Right cardiac atrium (tissue), 5 donors: ENCODE results near the gene SIK1. TPM values are rescaled to one million over a fixed set of nuclear protein-coding genes. Genes with fewer than 3 reads are reported as not detected.
"Not testable (repeated sequence)": the region's sequence is repeated elsewhere in the genome, so short reads cannot be mapped to it uniquely, and the experiment has no call there.

Source experiments
- ATAC-seq, 2 donors: fragments of 200-7000 bp; cut with Tn5 transposase; one replicate each; pipeline versions ENCODE4 v1.8.0 to v1.9.1; 2020; ENCODE audit warnings: moderate library complexity in 2 of 2, mild to moderate bottlenecking in 1 of 2
- DNase-seq, 3 donors: peaks; one replicate each; pipeline ENCODE4 v3.0.0-alpha.2; 2020
- H3K27ac ChIP-seq: one replicate; pipeline ENCODE4 v1.5.1; 2013; ENCODE audit warnings: mild to moderate bottlenecking, low read length, control low read depth, moderate library complexity
- H3K27me3 ChIP-seq: one replicate; pipeline ENCODE4 v1.6.1; 2013; ENCODE audit not compliant: control insufficient read depth, insufficient read depth
- H3K4me1 ChIP-seq: one replicate; pipeline ENCODE4 v1.6.1; 2013; ENCODE audit warnings: low read length; ENCODE audit not compliant: control insufficient read depth, insufficient read depth
- H3K4me3 ChIP-seq: one replicate; pipeline ENCODE4 v1.5.1; 2013; ENCODE audit warnings: low read length, control low read depth
- H3K9me3 ChIP-seq: one replicate; pipeline ENCODE4 v1.6.1; 2013; ENCODE audit warnings: low read length; ENCODE audit not compliant: control insufficient read depth
- WGBS: extraction: QIAGEN DNeasy Blood & Tissue Kit; methylation state at CpG from one replicate; pipeline ENCODE4 v1.1.7; 2013; 5-methylcytosine and 5-hydroxymethylcytosine counted together
- intact Hi-C, 4 donors: fragments of 100-400 bp; cut with DNase I; formaldehyde crosslinking; loops; one replicate each; pipeline versions ENCODE4 v1.11.0 to v1.14.0; 2022 to 2023
- long read RNA-seq, 4 donors: library from polyadenylated mRNA; unstranded; transcript quantifications; one replicate each; pipeline ENCODE4 v2.0.0, GENCODE V29; 2020 to 2021
- polyA plus RNA-seq: library from polyadenylated mRNA; stranded (reverse); fragments of 200-250 nt; gene quantifications from one replicate; pipeline ENCODE4 v1.2.3, GENCODE V29; 2013
- total RNA-seq, 4 donors: library from RNA; stranded (reverse); fragmentation: NEBNext Ultra II Directional; extraction: Animal tissue kit (Norgen Biotek cat#: 25700); gene quantifications; one replicate each; pipeline ENCODE4 v1.2.1, GENCODE V29; 2021
- donor health status: healthy with polysubstance abuse.
- donor health status: DM: no; HTN: yes; CAD: no.
- donor health status: DM: no; HTN: no; CAD: no.
- donor health status: DM: no; HTN: yes; CAD: no; lungs with severe emphysema.
- donor health status: DM: yes; HTN: yes; CAD: no.

SIK1 gene
- 10 to 100 TPM; 13.0 to 63.9 (median 19.4) TPM for total RNA-seq
- polyA plus RNA-seq = 7.7 TPM
- long read RNA-seq, donor 1, full-length matches to known transcripts = 2 of 6 reads
- long read RNA-seq, donor 1, partial matches to known transcripts = 1 of 6 reads
- long read RNA-seq, donor 1, other reads (novel, unspliced or antisense) = 3 of 6 reads
- long read RNA-seq, donor 2, partial matches to known transcripts = 1 of 1 reads
- long read RNA-seq, donor 2, other reads (novel, unspliced or antisense) = 0 of 1 reads
- long read RNA-seq, donor 3, full-length matches to known transcripts = 4 of 27 reads
- long read RNA-seq, donor 3, partial matches to known transcripts = 5 of 27 reads
- long read RNA-seq, donor 3, other reads (novel, unspliced or antisense) = 18 of 27 reads
- long read RNA-seq, donor 4, full-length matches to known transcripts = 2 of 9 reads
- long read RNA-seq, donor 4, partial matches to known transcripts = 7 of 9 reads
- long read RNA-seq, donor 4, other reads (novel, unspliced or antisense) = 0 of 9 reads

- H3K4me3 ChIP-seq = peak within 1 kb of the TSS; percentile 40
- H3K27ac ChIP-seq, DNase-seq, H3K9me3 ChIP-seq, H3K27me3 ChIP-seq, intact Hi-C loops, H3K4me1 ChIP-seq: not testable (repeated sequence)
- WGBS = 1% methylated on average over 14 of the region's 120 CpGs
- ATAC-seq = peak in 1 of 2 donors; percentile 32
These were observed at the start of gene SIK1 for GRCh38 chr21:43426404-43427241. Gene SIK1 (minus strand): TSS chr21:43427131. CDS start chr21:43426178, 953 bp downstream.

GRCh38 chr21:43471597-43472242 lies 44.8 kb upstream of the SIK1 start:
- H3K4me1 ChIP-seq, H3K4me3 ChIP-seq, intact Hi-C loops, H3K27ac ChIP-seq, DNase-seq, H3K9me3 ChIP-seq, H3K27me3 ChIP-seq: not testable (repeated sequence)
- peak; percentile 22 to 58 for ATAC-seq
- WGBS = no CpG with 5 or more reads among the region's 16 CpGs

- DNase-seq, intact Hi-C loops, H3K27ac ChIP-seq, H3K9me3 ChIP-seq, H3K4me1 ChIP-seq, H3K27me3 ChIP-seq, ATAC-seq, H3K4me3 ChIP-seq: not testable (repeated sequence)
- WGBS = no CpG with 5 or more reads among the region's 31 CpGs
These were observed 43.0 kb upstream of the SIK1 start for GRCh38 chr21:43469719-43470458.

DNA sequence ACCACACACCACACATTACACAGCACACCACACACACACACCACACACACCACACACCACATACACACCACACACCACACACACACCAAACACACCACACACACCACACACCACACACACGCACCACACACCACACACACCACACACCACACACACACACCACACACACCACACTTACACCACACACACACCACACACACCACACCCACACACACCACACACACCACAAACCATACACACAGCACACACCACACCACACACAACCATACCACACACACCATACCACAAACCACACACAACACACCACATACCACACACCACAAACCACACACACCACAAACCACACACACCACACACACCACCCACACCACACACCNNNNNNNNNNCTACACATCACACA lies 40.9 kb upstream of the SIK1 start:
- intact Hi-C loops = no loop called here
- H3K9me3 ChIP-seq = no peaks in the 10 kb centered on the region
- no peaks in the 10 kb centered on the region for H3K4me1 ChIP-seq
- no peak overlapping the region for H3K27ac ChIP-seq
- no peak overlapping the region for H3K4me3 ChIP-seq
- H3K27me3 ChIP-seq = no peaks in the 10 kb centered on the region
- WGBS = 87% methylated on average over 1 of the region's 1 CpG
- ATAC-seq (no peak), DNase-seq (peak in 2 of 3 donors; percentile 1 to 17)

GRCh38 chr21:43465159-43465558 lies 38.2 kb upstream of the SIK1 start:
- no CpG with 5 or more reads among the region's 5 CpGs for WGBS
- not testable (repeated sequence) for ATAC-seq

DNA sequence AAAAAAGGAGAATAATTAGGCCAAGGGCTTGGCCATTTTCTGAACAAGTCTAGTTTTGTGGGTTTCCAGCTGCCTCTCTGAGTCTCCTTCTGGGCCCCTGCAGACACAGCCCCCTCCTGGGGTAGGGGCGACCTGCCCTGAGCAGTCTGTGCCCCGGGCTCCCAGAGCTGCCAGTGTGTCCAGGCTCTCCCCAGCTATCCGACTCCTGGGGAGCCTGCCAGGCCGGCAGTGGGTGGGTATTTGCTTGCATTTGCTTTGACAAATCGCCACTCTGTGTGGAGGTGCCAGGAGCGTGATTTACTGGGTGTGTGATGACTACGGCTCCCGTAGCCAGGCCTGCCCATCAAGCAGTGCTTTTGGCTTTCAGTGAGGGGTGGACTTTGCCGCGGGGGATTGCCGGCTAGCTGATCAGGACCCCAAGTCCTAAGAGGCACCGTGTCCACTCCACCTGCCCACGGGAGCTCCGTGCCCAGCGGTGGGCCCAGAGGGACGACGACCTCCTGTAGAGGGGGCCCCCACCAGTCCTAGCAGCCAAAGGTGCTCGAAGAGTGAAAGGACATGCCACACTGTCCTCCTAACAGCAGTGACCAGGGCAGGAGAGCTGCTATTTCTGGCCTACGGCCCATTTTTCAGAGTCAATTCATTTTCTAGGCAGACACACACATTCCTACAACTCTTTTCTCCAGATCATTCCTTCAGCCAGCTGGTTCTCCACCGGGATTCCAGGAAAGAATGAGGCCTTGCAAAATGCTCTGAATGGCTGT lies 36.7 kb upstream of the SIK1 start:
- H3K4me1 ChIP-seq, H3K4me3 ChIP-seq, H3K9me3 ChIP-seq, H3K27me3 ChIP-seq, intact Hi-C loops, H3K27ac ChIP-seq: not testable (repeated sequence)
- ATAC-seq = peak; percentile 69 to 76
- DNase-seq = peak; percentile 6 to 23 (median 7)
- WGBS = 68% methylated on average over 3 of the region's 20 CpGs

More at GRCh38 chr21:43465159-43465558, 38.2 kb upstream of the SIK1 start:
- DNase-seq, H3K27ac ChIP-seq, H3K9me3 ChIP-seq, H3K27me3 ChIP-seq, H3K4me3 ChIP-seq, H3K4me1 ChIP-seq, intact Hi-C loops: not testable (repeated sequence)

DNA sequence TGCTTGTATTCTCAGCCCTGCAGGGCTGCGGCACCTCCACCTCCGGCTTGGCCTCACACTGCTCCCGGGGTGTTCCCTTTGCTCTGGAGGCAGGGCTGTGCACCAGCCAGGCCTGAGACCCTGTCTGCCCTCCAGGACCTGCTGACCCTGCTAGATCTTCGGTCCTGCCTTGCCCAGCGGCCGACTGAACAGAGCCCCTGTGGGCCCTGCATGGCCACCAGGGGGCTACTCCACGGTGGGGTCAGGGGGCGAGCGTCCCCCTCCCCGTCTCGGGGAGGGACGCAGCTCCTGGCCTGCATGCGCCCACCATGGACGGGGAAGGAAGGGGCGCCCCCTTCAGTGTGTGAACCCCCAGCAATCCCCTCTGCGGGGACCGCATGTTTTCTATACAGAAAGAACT lies 36.0 kb upstream of the SIK1 start:
- ATAC-seq = not testable (repeated sequence)

DNA sequence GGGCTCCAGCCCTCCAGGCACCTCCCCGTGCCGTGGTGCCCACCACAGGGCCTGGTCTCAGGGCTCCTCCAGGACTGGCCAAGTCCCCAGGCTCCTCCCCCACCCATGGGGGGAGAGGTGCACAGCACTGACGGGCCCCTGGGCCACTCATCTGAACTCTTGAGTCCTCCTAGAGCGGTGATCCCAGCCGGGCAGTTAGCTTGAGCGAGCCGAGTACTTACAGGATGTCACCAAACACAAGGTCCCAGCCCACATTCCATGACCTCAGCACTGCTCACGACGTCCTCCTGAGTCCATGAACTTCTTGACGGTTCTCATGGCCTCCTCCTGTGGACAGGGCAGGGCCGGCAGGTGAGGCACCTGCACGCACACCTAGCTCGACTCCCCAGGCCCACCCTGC lies 33.5 kb upstream of the SIK1 start:
- WGBS = no CpG with 5 or more reads among the region's 13 CpGs
- H3K27ac ChIP-seq, H3K4me1 ChIP-seq, H3K4me3 ChIP-seq, intact Hi-C loops, ATAC-seq, DNase-seq, H3K27me3 ChIP-seq, H3K9me3 ChIP-seq: not testable (repeated sequence)

More for the DNA sequence above, 36.0 kb upstream of the SIK1 start:
- H3K4me1 ChIP-seq, H3K4me3 ChIP-seq, intact Hi-C loops, DNase-seq, H3K9me3 ChIP-seq, H3K27me3 ChIP-seq, H3K27ac ChIP-seq: not testable (repeated sequence)
- WGBS = no CpG with 5 or more reads among the region's 17 CpGs

GRCh38 chr21:43458995-43459394 lies 32.1 kb upstream of the SIK1 start:
- H3K4me1 ChIP-seq, DNase-seq, H3K27me3 ChIP-seq, ATAC-seq, H3K4me3 ChIP-seq, H3K9me3 ChIP-seq, H3K27ac ChIP-seq, intact Hi-C loops: not testable (repeated sequence)
- no CpG with 5 or more reads among the region's 12 CpGs for WGBS
